SIG-M5 treated with dmso at 0.1 percent for 504 hours (cell line): ENCODE results near the gene SLC13A4.

Source experiments
- DNase-seq: peaks from one replicate; lab custom pipeline; 2025; ENCODE audit not compliant: unreplicated experiment; lab: John Stamatoyannopoulos, UW

The SLC13A4 gene

GRCh38 chr7:135721198-135721820 is 6.7 kb downstream of the SLC13A4 start:
- no peak for DNase-seq

GRCh38 chr7:135719688-135720087 is 8.3 kb downstream of the SLC13A4 start:
- DNase-seq: no peak

GRCh38 chr7:135718794-135719437 is 9.1 kb downstream of the SLC13A4 start:
- no peak for DNase-seq

GRCh38 chr7:135718219-135718618 is 9.8 kb downstream of the SLC13A4 start:
- DNase-seq: no peak

- no peak for DNase-seq
Measured at GRCh38 chr7:135717693-135718092, 10.3 kb downstream of the SLC13A4 start.

GRCh38 chr7:135716677-135717238 is 11.2 kb downstream of the SLC13A4 start:
- no peak for DNase-seq

- no peak for DNase-seq
Measured at GRCh38 chr7:135715673-135716072, 12.3 kb downstream of the SLC13A4 start.

- no peak for DNase-seq
Measured at GRCh38 chr7:135715055-135715522, 12.9 kb downstream of the SLC13A4 start.

GRCh38 chr7:135714534-135715009 is 13.4 kb downstream of the SLC13A4 start:
- peak; percentile 26 for DNase-seq

- DNase-seq: no peak
Measured at GRCh38 chr7:135713836-135714470, 14.0 kb downstream of the SLC13A4 start.

GRCh38 chr7:135712796-135713195 is 15.2 kb downstream of the SLC13A4 start:
- DNase-seq: no peak

GRCh38 chr7:135712182-135712782 is 15.7 kb downstream of the SLC13A4 start:
- no peak for DNase-seq

GRCh38 chr7:135711139-135711469 is 16.9 kb downstream of the SLC13A4 start:
- DNase-seq: no peak

- peak; percentile 17 for DNase-seq
Measured at GRCh38 chr7:135710417-135711138, 17.4 kb downstream of the SLC13A4 start.

- no peak for DNase-seq
Measured at GRCh38 chr7:135709508-135709907, 18.5 kb downstream of the SLC13A4 start.

- no peak for DNase-seq
Measured at GRCh38 chr7:135708041-135708440, 19.9 kb downstream of the SLC13A4 start.

GRCh38 chr7:135707570-135707966 is 20.4 kb downstream of the SLC13A4 start:
- DNase-seq: peak; percentile 10

GRCh38 chr7:135706858-135707569 is 21.0 kb downstream of the SLC13A4 start:
- DNase-seq: peak; percentile 39

GRCh38 chr7:135706038-135706742 is 21.8 kb downstream of the SLC13A4 start:
- DNase-seq: no peak

- no peak for DNase-seq
Measured at GRCh38 chr7:135704698-135705097, 23.3 kb downstream of the SLC13A4 start.
